Bronchial epithelial cell (primary cell): ENCODE measurements around the gene UNC13A. TPM values are rescaled to one million over a fixed set of nuclear protein-coding genes. Genes with fewer than 3 reads are reported as not detected.

Experiments
- DNase-seq: peaks from one replicate; pipeline ENCODE4 v3.0.0-alpha.2; 2010; ENCODE audit warnings: low read depth
- FAIRE-seq: peaks from 2 replicates; lab custom pipeline; 2011; peaks lifted over from hg19 to GRCh38; lab: Jason Lieb, UNC
- H3K27me3 ChIP-seq: 2 replicates; pipeline ENCODE4 v1.5.1; 2011; ENCODE audit warnings: low read length; ENCODE audit not compliant: control insufficient read depth, insufficient read depth
- H3K36me3 ChIP-seq: 2 replicates; pipeline ENCODE4 v1.5.1; 2011; ENCODE audit warnings: low read length; ENCODE audit not compliant: control insufficient read depth, insufficient read depth
- H3K4me3 ChIP-seq: 2 replicates; pipeline ENCODE4 v1.5.1; 2011; ENCODE audit warnings: mild to moderate bottlenecking, low read depth, low read length, control low read depth
- total RNA-seq: library from RNA; depleted of rRNA; stranded (reverse); fragments of >200 nt; gene quantifications from 2 replicates; pipeline ENCODE4 v1.2.1, GENCODE V29; 2014
- TF ChIP-seq, protein P1 (sequence below): IDR thresholded peaks from 2 replicates; pipeline ENCODE4 v1.5.1; 2011; ENCODE audit warnings: mild to moderate bottlenecking, moderate library complexity, low read length, control low read depth, inconsistent platforms; ENCODE audit not compliant: insufficient read depth, severe bottlenecking

UNC13A gene
- total RNA-seq, 1 donor from 2014 or later: under 0.01 TPM

DNA sequence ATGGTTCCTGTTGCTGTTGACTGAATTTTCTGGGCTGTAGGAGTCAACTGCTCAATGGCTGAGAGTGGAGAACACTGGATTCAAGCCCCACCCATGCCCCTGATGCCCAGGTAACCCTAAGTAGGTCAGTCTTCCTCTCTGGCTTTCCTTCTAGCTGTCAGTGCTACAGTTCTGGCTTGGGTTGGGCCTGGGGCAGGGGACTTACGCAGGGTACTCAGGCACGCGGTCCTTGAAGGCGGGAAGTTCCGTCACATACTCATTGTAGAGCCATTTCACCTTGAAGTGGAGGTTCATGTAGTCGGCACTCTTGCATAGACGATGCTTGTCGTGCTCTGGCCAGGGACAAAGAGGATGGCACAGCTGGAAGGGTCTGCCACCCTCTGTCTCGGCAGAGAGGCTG is 55.6 kb downstream of the UNC13A start:
- no peak overlapping the region for H3K4me3 ChIP-seq
- no peaks in the 10 kb centered on the region for H3K27me3 ChIP-seq
- FAIRE-seq (no peak), DNase-seq (no peak)
- TF ChIP-seq, protein P1, sequence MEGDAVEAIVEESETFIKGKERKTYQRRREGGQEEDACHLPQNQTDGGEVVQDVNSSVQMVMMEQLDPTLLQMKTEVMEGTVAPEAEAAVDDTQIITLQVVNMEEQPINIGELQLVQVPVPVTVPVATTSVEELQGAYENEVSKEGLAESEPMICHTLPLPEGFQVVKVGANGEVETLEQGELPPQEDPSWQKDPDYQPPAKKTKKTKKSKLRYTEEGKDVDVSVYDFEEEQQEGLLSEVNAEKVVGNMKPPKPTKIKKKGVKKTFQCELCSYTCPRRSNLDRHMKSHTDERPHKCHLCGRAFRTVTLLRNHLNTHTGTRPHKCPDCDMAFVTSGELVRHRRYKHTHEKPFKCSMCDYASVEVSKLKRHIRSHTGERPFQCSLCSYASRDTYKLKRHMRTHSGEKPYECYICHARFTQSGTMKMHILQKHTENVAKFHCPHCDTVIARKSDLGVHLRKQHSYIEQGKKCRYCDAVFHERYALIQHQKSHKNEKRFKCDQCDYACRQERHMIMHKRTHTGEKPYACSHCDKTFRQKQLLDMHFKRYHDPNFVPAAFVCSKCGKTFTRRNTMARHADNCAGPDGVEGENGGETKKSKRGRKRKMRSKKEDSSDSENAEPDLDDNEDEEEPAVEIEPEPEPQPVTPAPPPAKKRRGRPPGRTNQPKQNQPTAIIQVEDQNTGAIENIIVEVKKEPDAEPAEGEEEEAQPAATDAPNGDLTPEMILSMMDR: no peak
- H3K36me3 ChIP-seq: no peaks in the 10 kb centered on the region

DNA sequence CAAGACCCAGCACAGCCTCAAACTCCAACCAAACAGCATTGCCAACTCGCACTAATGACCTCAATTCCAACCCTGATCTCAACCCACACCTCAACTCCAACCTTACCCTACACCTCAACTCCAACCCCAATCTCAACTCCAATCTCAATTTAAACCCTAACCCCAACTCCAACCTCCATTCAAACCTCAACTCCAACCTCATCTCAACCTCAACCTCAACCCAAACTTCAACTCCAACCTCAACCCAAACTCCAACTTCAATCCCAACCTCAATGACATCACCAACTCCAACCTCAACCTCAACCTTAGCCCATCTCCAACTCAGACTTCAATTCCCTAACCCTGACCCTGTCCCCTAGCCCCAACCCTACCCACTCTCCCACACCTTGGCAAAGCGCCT is 58.4 kb downstream of the UNC13A start:
- H3K36me3 ChIP-seq: no peaks in the 10 kb centered on the region
- H3K4me3 ChIP-seq: no peak overlapping the region
- FAIRE-seq: no peak
- TF ChIP-seq, protein P1: no peak
- no peak for DNase-seq
- H3K27me3 ChIP-seq: no peaks in the 10 kb centered on the region

DNA sequence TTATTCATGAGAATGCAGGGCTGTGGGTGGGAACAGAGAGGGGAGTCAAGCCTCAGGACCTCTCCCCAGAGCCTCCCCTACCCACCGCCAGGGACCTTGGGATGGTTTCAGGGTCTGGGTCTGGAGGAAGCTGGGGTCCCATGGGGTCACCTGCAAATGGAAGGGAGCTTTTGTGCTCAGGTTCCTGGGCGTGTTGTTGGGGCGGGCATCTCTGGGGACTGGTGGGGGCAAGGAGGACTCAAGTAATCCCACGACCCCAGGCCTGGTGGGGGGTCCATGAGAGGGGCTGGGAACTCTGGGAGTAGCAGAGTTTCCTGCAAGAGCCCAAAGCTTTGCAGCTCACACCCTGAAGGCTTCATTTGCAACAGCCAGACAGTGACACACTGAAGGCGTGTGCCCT is 60.2 kb downstream of the UNC13A start:
- FAIRE-seq: no peak
- H3K4me3 ChIP-seq: no peak overlapping the region
- H3K27me3 ChIP-seq: no peaks in the 10 kb centered on the region
- TF ChIP-seq, protein P1: no peak
- DNase-seq: no peak
- no peaks in the 10 kb centered on the region for H3K36me3 ChIP-seq

- no peaks in the 10 kb centered on the region for H3K36me3 ChIP-seq
- H3K4me3 ChIP-seq: no peak overlapping the region
- TF ChIP-seq, protein P1: no peak
- FAIRE-seq (no peak), DNase-seq (no peak)
- no peaks in the 10 kb centered on the region for H3K27me3 ChIP-seq
Measured at GRCh38 chr19:17627161-17627560, 61.0 kb downstream of the UNC13A start.

GRCh38 chr19:17626456-17627015 is 61.6 kb downstream of the UNC13A start:
- Histone ChIP-seq H3K36me3 (no peaks in the 10 kb centered on the region), H3K27me3 (no peaks in the 10 kb centered on the region), H3K4me3 (no peak overlapping the region)
- DNase-seq: no peak
- TF ChIP-seq, protein P1: no peak
- no peak for FAIRE-seq

DNA sequence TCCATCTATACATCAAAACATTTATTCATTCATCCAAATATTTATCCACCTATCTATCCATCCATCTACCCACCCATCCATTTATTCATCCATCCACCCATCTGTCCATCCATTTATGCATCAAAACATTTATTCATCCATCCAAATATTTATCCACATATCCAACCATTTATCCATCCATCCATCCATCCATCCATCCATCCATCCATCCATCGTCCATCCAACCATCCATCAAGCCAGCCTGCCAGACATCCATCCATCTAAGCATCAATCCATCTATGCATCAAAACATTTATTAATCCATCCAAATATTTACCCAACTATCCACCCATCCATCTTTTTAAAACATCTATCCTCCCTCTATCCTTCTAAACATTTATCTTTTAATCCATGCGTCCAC is 62.2 kb downstream of the UNC13A start:
- DNase-seq (no peak), FAIRE-seq (no peak)
- Histone ChIP-seq H3K4me3 (no peak overlapping the region), H3K36me3 (no peaks in the 10 kb centered on the region), H3K27me3 (no peaks in the 10 kb centered on the region)
- TF ChIP-seq, protein P1: no peak
